Ectodermal cell (in vitro differentiated cells): Measurements from ENCODE around the gene NHERF1. TPM values are rescaled to one million over a fixed set of nuclear protein-coding genes. Genes with fewer than 3 reads are reported as not detected.

Source experiments
- H3K27ac ChIP-seq: 2 replicates; pipeline ENCODE4 v1.7.0; 2013; ENCODE audit warnings: mild to moderate bottlenecking, low read depth, low read length; ENCODE audit not compliant: insufficient read depth, poor library complexity, severe bottlenecking
- H3K27me3 ChIP-seq: 2 replicates; pipeline ENCODE4 v1.7.0; 2013; ENCODE audit warnings: mild to moderate bottlenecking, low read length; ENCODE audit not compliant: insufficient read depth, control insufficient read depth, poor library complexity, severe bottlenecking
- H3K36me3 ChIP-seq: one replicate; pipeline ENCODE4 v1.7.0; 2013; ENCODE audit warnings: low read length; ENCODE audit not compliant: control insufficient read depth, insufficient read depth
- H3K4me1 ChIP-seq: one replicate; pipeline ENCODE4 v1.7.0; 2013; ENCODE audit warnings: low read length; ENCODE audit not compliant: control insufficient read depth, insufficient read depth
- H3K4me3 ChIP-seq: 2 replicates; pipeline ENCODE4 v1.7.0; 2013; ENCODE audit warnings: low read depth, low read length, control low read depth; ENCODE audit not compliant: insufficient read depth
- H3K9me3 ChIP-seq: 2 replicates; pipeline ENCODE4 v1.7.0; 2013; ENCODE audit warnings: mild to moderate bottlenecking, low read length, moderate library complexity; ENCODE audit not compliant: control insufficient read depth
- whole genome bisulfite sequencing, 2 experiments: methylation state at CpG; one replicate each; pipeline ENCODE4 v1.1.7; 2013; ENCODE audit warnings: missing lambda C conversion rate in 2 of 2; 5-methylcytosine and 5-hydroxymethylcytosine counted together
- polyA plus RNA-seq, 4 experiments: library from polyadenylated mRNA; stranded (reverse); fragments of 50-300 nt; gene quantifications; one replicate each; pipeline ENCODE4 v1.2.3, GENCODE V29; 2013

The NHERF1 gene
- polyA plus RNA-seq (2013, experiment 1 of 4), result 57.2 TPM
- polyA plus RNA-seq (2013, experiment 2 of 4), result 55.0 TPM
- 53.1 TPM for polyA plus RNA-seq (2013, experiment 3 of 4)
- polyA plus RNA-seq (2013, experiment 4 of 4), result 50.8 TPM

GRCh38 chr17:74748529-74749278, at the start of gene NHERF1:
Gene NHERF1 (plus strand): TSS chr17:74748628. CDS start chr17:74748847, 219 bp downstream.
- 0 to 1% methylated on average over 90 of the region's 90 CpGs for WGBS, 2 experiments
- Histone ChIP-seq H3K9me3 (no peaks in the 10 kb centered on the region), H3K27ac (peak within 1 kb of the TSS; percentile 16), H3K4me1 (peaks cover 54% of the 10 kb centered on the region), H3K27me3 (peaks cover 4% of the 10 kb centered on the region), H3K4me3 (peak within 1 kb of the TSS; percentile 93), H3K36me3 (no peaks in the 10 kb centered on the region)

- Histone ChIP-seq H3K4me1 (no peaks in the 10 kb centered on the region), H3K27ac (no peak overlapping the region), H3K9me3 (no peaks in the 10 kb centered on the region), H3K4me3 (no peak overlapping the region), H3K36me3 (no peaks in the 10 kb centered on the region), H3K27me3 (no peaks in the 10 kb centered on the region)
- WGBS, 2 experiments, result 86 to 90% methylated on average over 8 to 9 of the region's 9 CpGs
Measured at GRCh38 chr17:74699236-74699635, 49.2 kb upstream of the NHERF1 start.

- 86 to 87% methylated on average over 9 of the region's 9 CpGs for WGBS, 2 experiments
- no peaks in the 10 kb centered on the region for H3K36me3 ChIP-seq
- H3K27ac ChIP-seq, result no peak overlapping the region
- no peaks in the 10 kb centered on the region for H3K27me3 ChIP-seq
- H3K4me3 ChIP-seq, result no peak overlapping the region
- no peaks in the 10 kb centered on the region for H3K4me1 ChIP-seq
- H3K9me3 ChIP-seq, result no peaks in the 10 kb centered on the region
Measured at GRCh38 chr17:74702116-74702871, 46.1 kb upstream of the NHERF1 start.

DNA sequence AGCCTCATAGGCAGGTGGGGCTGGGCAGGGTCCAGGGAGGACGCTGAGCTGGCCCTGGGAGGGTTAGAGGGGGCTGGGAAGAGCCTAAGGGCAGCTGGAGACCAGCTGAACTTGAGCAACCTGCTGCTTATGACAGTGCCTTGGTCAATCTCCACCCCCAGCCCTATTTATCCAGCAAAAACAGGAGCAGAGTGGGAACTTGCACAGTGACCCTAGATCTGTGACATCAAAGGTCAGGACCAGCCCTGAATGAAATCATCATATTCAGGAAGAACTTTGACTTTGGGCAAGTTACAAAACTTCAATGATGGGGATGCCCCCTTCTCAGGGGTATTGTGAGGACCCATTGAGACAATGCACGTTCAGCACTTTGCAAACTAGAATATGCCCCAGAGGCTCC, 45.1 kb upstream of the NHERF1 start:
- Histone ChIP-seq H3K9me3 (no peaks in the 10 kb centered on the region), H3K27ac (no peak overlapping the region), H3K4me1 (no peaks in the 10 kb centered on the region), H3K4me3 (no peak overlapping the region), H3K36me3 (no peaks in the 10 kb centered on the region), H3K27me3 (no peaks in the 10 kb centered on the region)
- WGBS, 2 experiments, result 58 to 70% methylated on average over 2 of the region's 2 CpGs

DNA sequence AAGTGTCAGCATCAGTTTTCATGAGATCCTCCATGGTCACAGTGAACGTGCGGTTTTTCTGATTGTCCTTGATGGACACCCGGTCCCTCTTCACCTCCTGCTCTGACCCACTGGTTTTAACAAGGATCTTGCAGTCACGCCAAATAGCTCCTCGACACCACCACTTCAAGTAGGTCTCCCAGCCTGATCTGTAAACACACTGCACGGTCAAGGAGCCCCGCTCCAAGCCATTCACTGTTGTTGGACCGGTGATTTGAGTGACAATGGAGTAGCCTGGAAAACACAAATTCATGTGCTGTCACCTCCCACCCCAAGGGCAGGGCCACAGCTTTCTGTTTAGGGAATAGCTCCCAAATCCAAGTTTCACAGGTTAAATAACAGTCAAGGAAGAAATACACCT, 43.9 kb upstream of the NHERF1 start:
- H3K4me1 ChIP-seq, result no peaks in the 10 kb centered on the region
- H3K36me3 ChIP-seq, result no peaks in the 10 kb centered on the region
- no peak overlapping the region for H3K4me3 ChIP-seq
- H3K27me3 ChIP-seq, result no peaks in the 10 kb centered on the region
- 94 to 95% methylated on average over 8 of the region's 8 CpGs for WGBS, 2 experiments
- no peaks in the 10 kb centered on the region for H3K9me3 ChIP-seq
- no peak overlapping the region for H3K27ac ChIP-seq

GRCh38 chr17:74711058-74711824, 37.2 kb upstream of the NHERF1 start:
- WGBS, 2 experiments, result 84 to 85% methylated on average over 12 of the region's 12 CpGs
- no peaks in the 10 kb centered on the region for H3K9me3 ChIP-seq
- H3K36me3 ChIP-seq, result no peaks in the 10 kb centered on the region
- H3K27ac ChIP-seq, result no peak overlapping the region
- H3K27me3 ChIP-seq, result peaks cover 4% of the 10 kb centered on the region
- H3K4me1 ChIP-seq, result no peaks in the 10 kb centered on the region
- H3K4me3 ChIP-seq, result no peak overlapping the region

DNA sequence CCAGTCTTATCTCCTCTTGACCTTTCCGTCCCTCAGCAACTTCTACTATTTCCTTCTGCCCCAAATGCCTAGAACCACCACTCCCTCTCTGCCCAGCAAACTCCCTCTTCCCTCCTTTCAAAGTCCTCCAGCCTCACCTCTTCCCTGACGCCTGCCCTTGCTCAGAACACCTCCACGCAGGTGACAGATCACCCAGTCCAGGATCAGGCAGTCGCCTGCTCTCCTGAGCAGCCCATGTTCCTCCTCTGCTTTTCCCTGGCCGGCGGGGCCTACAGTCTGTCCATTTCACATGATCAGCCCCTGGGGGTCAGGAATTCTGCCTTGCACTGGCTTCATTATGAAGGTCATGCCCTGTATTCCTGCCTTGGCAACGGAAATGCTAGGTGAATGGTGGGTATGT, 36.1 kb upstream of the NHERF1 start:
- Histone ChIP-seq H3K4me3 (no peak overlapping the region), H3K27ac (no peak overlapping the region), H3K4me1 (no peaks in the 10 kb centered on the region), H3K27me3 (peaks cover 4% of the 10 kb centered on the region), H3K9me3 (no peaks in the 10 kb centered on the region), H3K36me3 (no peaks in the 10 kb centered on the region)
- WGBS, 2 experiments, result 80 to 82% methylated on average over 7 of the region's 7 CpGs

DNA sequence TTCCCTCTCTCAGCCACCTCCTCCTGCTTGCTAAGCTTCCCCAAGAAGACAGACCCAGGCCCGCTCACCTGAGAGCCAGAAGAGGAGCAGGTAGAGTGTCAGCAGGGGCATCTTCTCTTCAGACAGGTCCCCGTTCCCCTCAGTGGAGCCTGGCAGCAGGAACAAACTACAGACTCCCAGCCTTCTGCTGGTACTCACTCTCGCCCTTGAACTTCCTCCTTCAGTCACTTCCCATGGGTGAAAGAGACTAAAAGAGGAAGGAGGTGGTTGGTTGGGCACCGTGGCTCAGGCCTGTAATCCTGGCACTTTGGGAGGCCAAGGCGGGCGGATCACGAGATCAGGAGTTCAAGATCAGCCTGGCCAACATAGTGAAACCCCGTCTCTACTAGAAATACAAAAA, 35.7 kb upstream of the NHERF1 start, which contains the start of gene CD300LF:
CD300LF (minus strand) TSS at position 168 of the 400 bp plus-strand sequence; CDS start at position 111, 57 bp downstream.
- Histone ChIP-seq H3K4me1 (no peaks in the 10 kb centered on the region), H3K27me3 (peaks cover 4% of the 10 kb centered on the region), H3K36me3 (no peaks in the 10 kb centered on the region), H3K4me3 (no peak within 1 kb of the TSS), H3K27ac (no peak within 1 kb of the TSS), H3K9me3 (no peaks in the 10 kb centered on the region)
- WGBS, 2 experiments, result 88 to 89% methylated on average over 8 of the region's 8 CpGs

DNA sequence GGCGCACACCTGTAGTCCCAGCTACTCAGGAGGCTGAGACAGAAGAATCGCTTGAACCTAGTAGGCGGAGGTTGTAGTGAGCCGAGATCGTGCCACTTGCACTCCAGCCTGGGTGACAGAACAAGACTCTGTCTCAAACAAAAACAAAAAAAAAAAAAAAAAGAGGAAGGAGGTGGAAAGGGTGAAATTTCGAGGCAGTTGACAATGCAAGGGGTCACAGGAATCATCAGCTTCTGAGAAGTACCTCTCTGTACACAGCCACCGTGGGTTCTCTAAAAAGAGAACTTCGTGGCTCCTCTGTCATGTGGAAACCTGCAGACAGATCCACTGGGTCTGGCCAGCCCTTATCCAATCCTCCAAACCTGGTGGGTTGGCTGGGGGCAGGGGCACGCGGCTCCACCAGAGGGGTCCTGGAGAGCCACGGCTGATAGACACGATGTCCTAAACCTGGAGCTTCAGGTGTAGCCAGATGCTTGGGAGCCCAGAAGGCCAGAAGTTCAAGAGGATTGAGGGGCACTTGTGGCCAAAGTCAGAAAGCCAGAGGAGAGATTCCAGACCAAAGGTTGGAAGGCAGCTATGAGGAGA, 35.2 kb upstream of the NHERF1 start:
- Histone ChIP-seq H3K27me3 (peaks cover 4% of the 10 kb centered on the region), H3K9me3 (no peaks in the 10 kb centered on the region), H3K27ac (no peak overlapping the region), H3K4me1 (no peaks in the 10 kb centered on the region), H3K36me3 (no peaks in the 10 kb centered on the region), H3K4me3 (no peak overlapping the region)
- WGBS, 2 experiments, result 92 to 93% methylated on average over 12 of the region's 12 CpGs
